H9 (cell line): ENCODE measurements around the gene MYH4. TPM values are rescaled to one million over a fixed set of nuclear protein-coding genes. Genes with fewer than 3 reads are reported as not detected.

Source experiments
- DNase-seq: peaks from one replicate; pipeline ENCODE4 v3.0.0-alpha.2; 2017
- H2AFZ ChIP-seq: one replicate; pipeline ENCODE4 v1.6.1; 2013; ENCODE audit warnings: mild to moderate bottlenecking, low read length, control low read depth, moderate library complexity
- H2AK5ac ChIP-seq: 2 replicates; pipeline ENCODE4 v1.6.1; 2013; ENCODE audit warnings: low read length, control low read depth, mixed read lengths; ENCODE audit not compliant: insufficient read length
- H2BK120ac ChIP-seq: one replicate; pipeline ENCODE4 v1.6.1; 2013; ENCODE audit warnings: low read depth, mild to moderate bottlenecking, low read length, control low read depth, inconsistent platforms; ENCODE audit not compliant: poor library complexity, severe bottlenecking
- H2BK12ac ChIP-seq: 2 replicates; pipeline ENCODE4 v1.6.1; 2013; ENCODE audit warnings: low read length, control low read depth, mixed read lengths, low read depth; ENCODE audit not compliant: insufficient read length
- H2BK15ac ChIP-seq: 2 replicates; pipeline ENCODE4 v1.6.1; 2013; ENCODE audit warnings: low read depth, low read length, control low read depth
- H2BK20ac ChIP-seq: one replicate; pipeline ENCODE4 v1.6.1; 2013; ENCODE audit warnings: low read depth, mild to moderate bottlenecking, low read length, control low read depth, inconsistent platforms; ENCODE audit not compliant: poor library complexity, severe bottlenecking
- H2BK5ac ChIP-seq: 2 replicates; pipeline ENCODE4 v1.6.1; 2013; ENCODE audit warnings: low read length, control low read depth, mixed read lengths; ENCODE audit not compliant: insufficient read length
- H3K14ac ChIP-seq: 2 replicates; pipeline ENCODE4 v1.6.1; 2013; ENCODE audit warnings: low read length, control low read depth; ENCODE audit not compliant: insufficient read depth
- H3K18ac ChIP-seq: 2 replicates; pipeline ENCODE4 v1.6.1; 2013; ENCODE audit warnings: low read depth, mild to moderate bottlenecking, mixed read lengths, low read length, control low read depth; ENCODE audit not compliant: insufficient read length
- H3K23ac ChIP-seq: 2 replicates; pipeline ENCODE4 v1.6.1; 2013; ENCODE audit warnings: low read length, control low read depth, mixed read lengths, low read depth; ENCODE audit not compliant: insufficient read length
- H3K23me2 ChIP-seq: 2 replicates; pipeline ENCODE4 v1.6.1; 2013; ENCODE audit warnings: low read depth, mild to moderate bottlenecking, mixed read lengths, low read length, control low read depth; ENCODE audit not compliant: insufficient read length, poor library complexity, severe bottlenecking
- H3K27ac ChIP-seq: 2 replicates; pipeline ENCODE4 v1.5.1; 2013; ENCODE audit warnings: low read length, control low read depth, mixed read lengths, low read depth; ENCODE audit not compliant: insufficient read length
- H3K27me3 ChIP-seq: 2 replicates; pipeline ENCODE4 v1.6.1; 2013; ENCODE audit warnings: low read length, control low read depth, inconsistent platforms; ENCODE audit not compliant: insufficient read depth
- H3K4ac ChIP-seq: 2 replicates; pipeline ENCODE4 v1.6.1; 2013; ENCODE audit warnings: low read depth, mild to moderate bottlenecking, control low read depth, inconsistent platforms, low read length, moderate library complexity
- H3K4me1 ChIP-seq: 2 replicates; pipeline ENCODE4 v1.6.1; 2013; ENCODE audit warnings: low read length, control low read depth, inconsistent platforms; ENCODE audit not compliant: insufficient read depth
- H3K4me2 ChIP-seq: 2 replicates; pipeline ENCODE4 v1.6.1; 2013; ENCODE audit warnings: low read length, control low read depth, mixed read lengths; ENCODE audit not compliant: insufficient read length, insufficient read depth
- H3K56ac ChIP-seq: 2 replicates; pipeline ENCODE4 v1.6.1; 2013; ENCODE audit warnings: low read depth, mild to moderate bottlenecking, mixed read lengths, low read length, control low read depth; ENCODE audit not compliant: insufficient read length
- H3K79me1 ChIP-seq: 2 replicates; pipeline ENCODE4 v1.6.1; 2013; ENCODE audit warnings: low read depth, mild to moderate bottlenecking, moderate library complexity, low read length, control low read depth, inconsistent platforms; ENCODE audit not compliant: insufficient read depth, poor library complexity, severe bottlenecking
- H3K79me2 ChIP-seq: 2 replicates; pipeline ENCODE4 v1.6.1; 2013; ENCODE audit warnings: low read length, control low read depth, inconsistent platforms; ENCODE audit not compliant: insufficient read depth
- H3K9ac ChIP-seq: 2 replicates; pipeline ENCODE4 v1.6.1; 2013; ENCODE audit warnings: low read length, control low read depth, mixed read lengths; ENCODE audit not compliant: insufficient read length; ENCODE audit errors: extremely low read depth
- H3K9me3 ChIP-seq: one replicate; pipeline ENCODE4 v1.6.1; 2013; ENCODE audit warnings: low read depth, low read length, inconsistent platforms; ENCODE audit not compliant: control insufficient read depth
- H3T11ph ChIP-seq: one replicate; pipeline ENCODE4 v1.6.1; 2013; ENCODE audit warnings: mild to moderate bottlenecking, low read length, control low read depth, inconsistent platforms
- H4K20me1 ChIP-seq: one replicate; pipeline ENCODE4 v1.6.1; 2013; ENCODE audit not compliant: control insufficient read depth, insufficient read length, insufficient read depth
- H4K5ac ChIP-seq: 2 replicates; pipeline ENCODE4 v1.6.1; 2013; ENCODE audit warnings: low read depth, mild to moderate bottlenecking, mixed read lengths, low read length, control low read depth; ENCODE audit not compliant: insufficient read length
- H4K8ac ChIP-seq: replicated peaks from 2 replicates; pipeline ENCODE4 v1.6.1; 2013; ENCODE audit warnings: low read length, control low read depth, mixed read lengths, low read depth; ENCODE audit not compliant: insufficient read length
- H4K91ac ChIP-seq: 2 replicates; pipeline ENCODE4 v1.6.1; 2013; ENCODE audit warnings: low read depth, mild to moderate bottlenecking, moderate library complexity, mixed read lengths, low read length, control low read depth; ENCODE audit not compliant: insufficient read length
- H3K27ac Mint-ChIP-seq, 3 experiments: 2 replicates in 2 of 3; 3 replicates in 1 of 3; pipeline ENCODE4 v1.8.0; 2020 to 2021; ENCODE audit warnings: mixed read lengths in 3 of 3, mild to moderate bottlenecking in 1 of 3, moderate library complexity in 1 of 3
- H3K27me3 Mint-ChIP-seq: 2 replicates; pipeline ENCODE4 v1.8.0; 2021; ENCODE audit warnings: low read depth, mild to moderate bottlenecking, moderate library complexity, mixed read lengths
- H3K36me3 Mint-ChIP-seq, 3 experiments: 2 replicates in 2 of 3; 3 replicates in 1 of 3; pipeline ENCODE4 v1.8.0; 2020 to 2021; ENCODE audit warnings: low read depth in 3 of 3, mixed read lengths in 3 of 3; ENCODE audit not compliant: insufficient read depth in 1 of 3
- H3K4me1 Mint-ChIP-seq, 2 experiments: 2 replicates each; pipeline ENCODE4 v1.8.0; 2020; ENCODE audit warnings: mixed read lengths in 2 of 2
- H3K4me3 Mint-ChIP-seq, 2 experiments: 2 replicates in 1 of 2; 3 replicates in 1 of 2; pipeline ENCODE4 v1.8.0; 2020 to 2021; ENCODE audit warnings: mild to moderate bottlenecking in 2 of 2, mixed read lengths in 2 of 2, moderate library complexity in 1 of 2
- H3K9me3 Mint-ChIP-seq, 2 experiments: 2 replicates in 1 of 2; 3 replicates in 1 of 2; pipeline ENCODE4 v1.8.0; 2020; ENCODE audit warnings: mild to moderate bottlenecking in 2 of 2, mixed read lengths in 2 of 2, moderate library complexity in 1 of 2
- WGBS: extraction: QIAGEN DNeasy Blood & Tissue Kit; methylation state at CpG from one replicate; pipeline ENCODE4 v1.1.7; 2013; ENCODE audit warnings: missing lambda C conversion rate, low lambda C conversion rate, mixed read lengths; ENCODE audit not compliant: insufficient read length; ENCODE audit errors: extremely low coverage; 5-methylcytosine and 5-hydroxymethylcytosine counted together
- total RNA-seq: library from RNA; stranded (reverse); gene quantifications from 2 replicates; pipeline ENCODE4 v1.2.1, GENCODE V29; 2021
- TF ChIP-seq, protein P1 (sequence below): fragments of 200-600 bp; sonication (generic); conservative IDR thresholded peaks from 3 replicates; pipeline ENCODE4 v1.8.0; 2021; ENCODE audit warnings: antibody characterized with exemption, mild to moderate bottlenecking

MYH4 gene
- total RNA-seq, 1 experiment from 2014 or later: not detected

DNA sequence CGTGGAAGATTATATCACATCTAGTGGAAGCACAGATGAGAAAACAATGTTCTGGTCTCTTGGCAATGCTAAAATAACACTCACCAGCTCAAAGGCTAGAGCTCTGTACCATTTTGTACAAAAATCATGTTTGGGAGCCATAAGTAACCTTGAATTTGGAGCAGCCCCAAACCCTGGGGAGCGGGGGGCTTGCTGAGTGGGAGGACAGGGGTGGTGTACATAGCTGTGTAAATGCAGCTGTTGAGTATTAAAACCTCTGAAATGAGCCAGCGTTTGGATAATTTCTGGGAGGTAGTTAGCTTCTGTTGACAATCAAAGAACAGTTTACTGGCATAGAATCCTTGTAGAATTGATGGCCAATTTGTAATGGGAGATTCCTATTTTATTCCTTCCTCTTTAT, 51.9 kb downstream of the MYH4 start:
- H3K9me3 Mint-ChIP-seq: no peaks in the 10 kb centered on the region
- no peaks in the 10 kb centered on the region for H3K36me3 Mint-ChIP-seq
- Histone ChIP-seq H3K4ac (no peak overlapping the region), H3K79me1 (no peaks in the 10 kb centered on the region), H4K8ac (no peak overlapping the region), H3K4me1 (peaks cover 3% of the 10 kb centered on the region), H3K14ac (no peak overlapping the region), H2AK5ac (no peak overlapping the region), H3K27me3 (no peaks in the 10 kb centered on the region), H2BK15ac (no peak overlapping the region), H2BK120ac (no peak overlapping the region), H3K9me3 (no peaks in the 10 kb centered on the region), H4K5ac (no peak overlapping the region), H3K79me2 (no peaks in the 10 kb centered on the region), H3T11ph (no peak overlapping the region), H4K20me1 (no peaks in the 10 kb centered on the region), H3K23ac (no peak overlapping the region), H3K23me2 (no peaks in the 10 kb centered on the region), H3K18ac (no peak overlapping the region), H2BK20ac (no peak overlapping the region), H3K27ac (no peak overlapping the region), H3K56ac (no peak overlapping the region), H3K4me2 (no peak overlapping the region), H2BK5ac (no peak overlapping the region), H2AFZ (no peak overlapping the region), H2BK12ac (no peak overlapping the region), H4K91ac (no peak overlapping the region), H3K9ac (no peak overlapping the region)
- WGBS: no CpG with 5 or more reads among the region's 3 CpGs
- TF ChIP-seq, protein P1, sequence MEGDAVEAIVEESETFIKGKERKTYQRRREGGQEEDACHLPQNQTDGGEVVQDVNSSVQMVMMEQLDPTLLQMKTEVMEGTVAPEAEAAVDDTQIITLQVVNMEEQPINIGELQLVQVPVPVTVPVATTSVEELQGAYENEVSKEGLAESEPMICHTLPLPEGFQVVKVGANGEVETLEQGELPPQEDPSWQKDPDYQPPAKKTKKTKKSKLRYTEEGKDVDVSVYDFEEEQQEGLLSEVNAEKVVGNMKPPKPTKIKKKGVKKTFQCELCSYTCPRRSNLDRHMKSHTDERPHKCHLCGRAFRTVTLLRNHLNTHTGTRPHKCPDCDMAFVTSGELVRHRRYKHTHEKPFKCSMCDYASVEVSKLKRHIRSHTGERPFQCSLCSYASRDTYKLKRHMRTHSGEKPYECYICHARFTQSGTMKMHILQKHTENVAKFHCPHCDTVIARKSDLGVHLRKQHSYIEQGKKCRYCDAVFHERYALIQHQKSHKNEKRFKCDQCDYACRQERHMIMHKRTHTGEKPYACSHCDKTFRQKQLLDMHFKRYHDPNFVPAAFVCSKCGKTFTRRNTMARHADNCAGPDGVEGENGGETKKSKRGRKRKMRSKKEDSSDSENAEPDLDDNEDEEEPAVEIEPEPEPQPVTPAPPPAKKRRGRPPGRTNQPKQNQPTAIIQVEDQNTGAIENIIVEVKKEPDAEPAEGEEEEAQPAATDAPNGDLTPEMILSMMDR: no peak
- no peaks in the 10 kb centered on the region; the same call in 1 of the 2 replicates for H3K27me3 Mint-ChIP-seq
- DNase-seq: no peak
- H3K27ac Mint-ChIP-seq: peak overlapping the region; percentile 10 to 80 (median 17); a peak in 5 of 7 replicates
- H3K4me3 Mint-ChIP-seq: peak overlapping the region in 1 of 2 experiments; percentile 22; a peak in 1 of 5 replicates
- peaks cover 26% of the 10 kb centered on the region in 2 experiments for H3K4me1 Mint-ChIP-seq
